ENCODE results near the gene IBSP. TPM values are rescaled to one million over a fixed set of nuclear protein-coding genes. Genes with fewer than 3 reads are reported as not detected.

Gene IBSP
- total RNA-seq, 1 donor from 2014 or later: not detected

DNA sequence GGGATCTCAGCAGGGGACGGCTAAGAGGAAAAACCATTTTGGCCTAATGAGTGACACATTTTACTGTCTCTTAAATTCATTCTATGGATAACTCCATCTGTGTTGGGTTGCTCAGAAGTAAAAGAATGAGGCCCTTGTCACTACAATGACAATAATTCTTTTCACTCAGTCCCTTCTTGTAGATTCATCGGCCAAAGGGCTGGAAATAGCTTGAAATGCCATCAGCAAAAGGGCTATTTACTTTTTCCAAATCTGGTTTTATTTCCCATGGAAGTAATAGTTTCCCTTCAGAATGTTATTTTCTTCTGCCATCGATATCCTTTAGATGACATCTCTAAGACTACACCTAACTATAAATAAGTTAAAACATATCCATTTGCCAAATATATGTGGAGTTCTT, 40.8 kb downstream of the IBSP start:
- no peak for DNase-seq (ENCODE audit: extremely low spot score, unreplicated experiment)
- Mint-ChIP-seq H3K27me3 (ENCODE audit: unreplicated experiment) (peaks cover 4% of the 10 kb centered on the region), H3K4me3 (ENCODE audit: unreplicated experiment) (no peak overlapping the region), H3K4me1 (ENCODE audit: unreplicated experiment) (peaks cover 18% of the 10 kb centered on the region), H3K9me3 (ENCODE audit: unreplicated experiment) (no peaks in the 10 kb centered on the region), H3K27ac (ENCODE audit: unreplicated experiment) (no peak overlapping the region), H3K36me3 (ENCODE audit: unreplicated experiment) (no peaks in the 10 kb centered on the region)
- TF ChIP-seq, protein P1, sequence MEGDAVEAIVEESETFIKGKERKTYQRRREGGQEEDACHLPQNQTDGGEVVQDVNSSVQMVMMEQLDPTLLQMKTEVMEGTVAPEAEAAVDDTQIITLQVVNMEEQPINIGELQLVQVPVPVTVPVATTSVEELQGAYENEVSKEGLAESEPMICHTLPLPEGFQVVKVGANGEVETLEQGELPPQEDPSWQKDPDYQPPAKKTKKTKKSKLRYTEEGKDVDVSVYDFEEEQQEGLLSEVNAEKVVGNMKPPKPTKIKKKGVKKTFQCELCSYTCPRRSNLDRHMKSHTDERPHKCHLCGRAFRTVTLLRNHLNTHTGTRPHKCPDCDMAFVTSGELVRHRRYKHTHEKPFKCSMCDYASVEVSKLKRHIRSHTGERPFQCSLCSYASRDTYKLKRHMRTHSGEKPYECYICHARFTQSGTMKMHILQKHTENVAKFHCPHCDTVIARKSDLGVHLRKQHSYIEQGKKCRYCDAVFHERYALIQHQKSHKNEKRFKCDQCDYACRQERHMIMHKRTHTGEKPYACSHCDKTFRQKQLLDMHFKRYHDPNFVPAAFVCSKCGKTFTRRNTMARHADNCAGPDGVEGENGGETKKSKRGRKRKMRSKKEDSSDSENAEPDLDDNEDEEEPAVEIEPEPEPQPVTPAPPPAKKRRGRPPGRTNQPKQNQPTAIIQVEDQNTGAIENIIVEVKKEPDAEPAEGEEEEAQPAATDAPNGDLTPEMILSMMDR (IDR thresholded peaks at IDR 0.05): no peak

- Mint-ChIP-seq H3K9me3 (ENCODE audit: unreplicated experiment) (no peaks in the 10 kb centered on the region), H3K4me3 (ENCODE audit: unreplicated experiment) (no peak overlapping the region), H3K36me3 (ENCODE audit: unreplicated experiment) (no peaks in the 10 kb centered on the region), H3K27me3 (ENCODE audit: unreplicated experiment) (peaks cover 8% of the 10 kb centered on the region), H3K4me1 (ENCODE audit: unreplicated experiment) (peaks cover 13% of the 10 kb centered on the region), H3K27ac (ENCODE audit: unreplicated experiment) (no peak overlapping the region)
- TF ChIP-seq, protein P1 (IDR thresholded peaks at IDR 0.05): no peak
- DNase-seq (ENCODE audit: extremely low spot score, unreplicated experiment): no peak
Observed at GRCh38 chr4:87843936-87844335, 44.6 kb downstream of the IBSP start.

DNA sequence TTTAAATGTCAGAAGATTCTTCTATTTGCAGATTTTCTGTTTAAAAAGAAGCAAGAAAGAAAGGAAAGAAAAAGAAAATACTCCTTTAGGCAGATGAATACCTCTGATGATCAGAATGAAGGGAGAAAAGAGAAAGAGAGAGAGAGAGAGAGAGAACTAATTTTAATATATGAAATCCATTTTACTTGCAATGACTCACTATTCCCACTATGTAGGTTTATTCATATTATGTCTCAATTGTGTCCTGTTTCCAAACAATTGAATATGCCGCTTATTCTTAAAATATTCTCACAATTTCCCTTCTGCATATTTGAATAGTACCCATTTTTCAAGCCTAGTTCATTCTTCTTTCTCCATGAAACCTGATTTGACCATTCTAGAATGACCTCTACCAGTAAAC, 45.1 kb downstream of the IBSP start:
- no peak for DNase-seq (ENCODE audit: extremely low spot score, unreplicated experiment)
- Mint-ChIP-seq H3K27me3 (ENCODE audit: unreplicated experiment) (peaks cover 8% of the 10 kb centered on the region), H3K9me3 (ENCODE audit: unreplicated experiment) (no peaks in the 10 kb centered on the region), H3K27ac (ENCODE audit: unreplicated experiment) (no peak overlapping the region), H3K4me1 (ENCODE audit: unreplicated experiment) (peaks cover 16% of the 10 kb centered on the region), H3K36me3 (ENCODE audit: unreplicated experiment) (no peaks in the 10 kb centered on the region), H3K4me3 (ENCODE audit: unreplicated experiment) (no peak overlapping the region)
- TF ChIP-seq, protein P1 (IDR thresholded peaks at IDR 0.05): no peak

GRCh38 chr4:87846226-87846625, 46.9 kb downstream of the IBSP start:
- H3K4me1 Mint-ChIP-seq (ENCODE audit: unreplicated experiment): peaks cover 16% of the 10 kb centered on the region
- peaks cover 6% of the 10 kb centered on the region for H3K27me3 Mint-ChIP-seq (ENCODE audit: unreplicated experiment)
- TF ChIP-seq, protein P1 (IDR thresholded peaks at IDR 0.05): no peak
- no peak overlapping the region for H3K4me3 Mint-ChIP-seq (ENCODE audit: unreplicated experiment)
- H3K36me3 Mint-ChIP-seq (ENCODE audit: unreplicated experiment): no peaks in the 10 kb centered on the region
- H3K9me3 Mint-ChIP-seq (ENCODE audit: unreplicated experiment): no peaks in the 10 kb centered on the region
- H3K27ac Mint-ChIP-seq (ENCODE audit: unreplicated experiment): no peak overlapping the region
- no peak for DNase-seq (ENCODE audit: extremely low spot score, unreplicated experiment)

- no peak overlapping the region for H3K27ac Mint-ChIP-seq (ENCODE audit: unreplicated experiment)
- H3K9me3 Mint-ChIP-seq (ENCODE audit: unreplicated experiment): no peaks in the 10 kb centered on the region
- H3K27me3 Mint-ChIP-seq (ENCODE audit: unreplicated experiment): peaks cover 6% of the 10 kb centered on the region
- no peak for DNase-seq (ENCODE audit: extremely low spot score, unreplicated experiment)
- H3K36me3 Mint-ChIP-seq (ENCODE audit: unreplicated experiment): no peaks in the 10 kb centered on the region
- no peak overlapping the region for H3K4me3 Mint-ChIP-seq (ENCODE audit: unreplicated experiment)
- H3K4me1 Mint-ChIP-seq (ENCODE audit: unreplicated experiment): peaks cover 14% of the 10 kb centered on the region
- TF ChIP-seq, protein P1 (IDR thresholded peaks at IDR 0.05): peak; percentile 74
Observed at GRCh38 chr4:87848622-87849351, 49.4 kb downstream of the IBSP start.
